ENCODE results near the gene CNTRL. TPM values are rescaled to one million over a fixed set of nuclear protein-coding genes. Genes with fewer than 3 reads are reported as not detected.

The CNTRL gene
- total and polyA plus RNA-seq, 2 donors (not counting 1 experiment from before 2014, with no cell fraction given), result 3.8 to 6.8 TPM

DNA sequence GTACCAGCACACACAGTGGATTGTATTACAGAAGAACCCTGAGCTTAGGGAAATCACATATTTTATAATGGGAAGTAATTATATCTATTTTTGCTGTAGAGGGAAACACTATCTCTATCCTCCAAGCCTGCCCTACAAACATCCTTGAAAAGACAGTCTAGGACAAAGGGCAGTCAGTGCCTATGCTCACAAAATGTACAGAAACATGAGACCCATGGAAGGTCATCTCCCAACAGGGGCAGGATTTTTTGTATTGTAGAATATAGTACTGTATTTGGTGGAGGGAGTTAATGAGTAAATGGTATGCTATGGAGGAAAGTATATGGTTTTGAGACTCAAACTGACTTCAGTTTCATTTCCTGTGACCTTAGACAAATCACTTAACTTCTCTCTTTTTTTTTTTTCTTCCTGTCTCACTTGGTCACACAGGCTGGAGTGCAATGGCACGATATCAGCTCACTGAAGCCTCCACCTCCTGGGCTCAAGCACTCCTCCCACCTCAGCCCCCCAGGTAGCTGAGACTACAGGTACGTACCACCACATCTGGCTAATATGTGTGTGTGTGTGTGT, 132.7 kb downstream of the CNTRL start:
- H4K20me1 ChIP-seq (ENCODE audit: control insufficient read depth, extremely low read depth, insufficient read depth, low read length), result no peaks in the 10 kb centered on the region
- H3K36me3 ChIP-seq (ENCODE audit: control insufficient read depth, insufficient read depth, low read length), result no peaks in the 10 kb centered on the region
- H2AFZ ChIP-seq (ENCODE audit: low read length), result no peak overlapping the region
- no peak overlapping the region for H3K4me3 ChIP-seq (replicated peaks in 1 of 4; ENCODE audit: control extremely low read depth in 1 of 4, insufficient read depth in 1 of 4, low read depth in 3 of 4, low read length in 4 of 4)
- H3K4me1 ChIP-seq (ENCODE audit: control insufficient read depth, extremely low read depth, insufficient read depth, low read length), result no peaks in the 10 kb centered on the region
- H3K79me2 ChIP-seq (ENCODE audit: control insufficient read depth, insufficient read depth, low read length), result no peaks in the 10 kb centered on the region
- H3K4me2 ChIP-seq (ENCODE audit: extremely low read depth, insufficient read depth, low read length), result no peak overlapping the region
- no peaks in the 10 kb centered on the region for H3K27me3 ChIP-seq (ENCODE audit: control insufficient read depth, insufficient read depth, low read length)
- no peak for DNase-seq (ENCODE audit: low read depth in 2 of 2)
- no peak overlapping the region for H3K9ac ChIP-seq (ENCODE audit: insufficient read depth, low read length)
- TF ChIP-seq EZH2 (IDR thresholded peaks at IDR 0.05; ENCODE audit: low read length, missing control alignments), result no peak
- TF ChIP-seq, protein P1, sequence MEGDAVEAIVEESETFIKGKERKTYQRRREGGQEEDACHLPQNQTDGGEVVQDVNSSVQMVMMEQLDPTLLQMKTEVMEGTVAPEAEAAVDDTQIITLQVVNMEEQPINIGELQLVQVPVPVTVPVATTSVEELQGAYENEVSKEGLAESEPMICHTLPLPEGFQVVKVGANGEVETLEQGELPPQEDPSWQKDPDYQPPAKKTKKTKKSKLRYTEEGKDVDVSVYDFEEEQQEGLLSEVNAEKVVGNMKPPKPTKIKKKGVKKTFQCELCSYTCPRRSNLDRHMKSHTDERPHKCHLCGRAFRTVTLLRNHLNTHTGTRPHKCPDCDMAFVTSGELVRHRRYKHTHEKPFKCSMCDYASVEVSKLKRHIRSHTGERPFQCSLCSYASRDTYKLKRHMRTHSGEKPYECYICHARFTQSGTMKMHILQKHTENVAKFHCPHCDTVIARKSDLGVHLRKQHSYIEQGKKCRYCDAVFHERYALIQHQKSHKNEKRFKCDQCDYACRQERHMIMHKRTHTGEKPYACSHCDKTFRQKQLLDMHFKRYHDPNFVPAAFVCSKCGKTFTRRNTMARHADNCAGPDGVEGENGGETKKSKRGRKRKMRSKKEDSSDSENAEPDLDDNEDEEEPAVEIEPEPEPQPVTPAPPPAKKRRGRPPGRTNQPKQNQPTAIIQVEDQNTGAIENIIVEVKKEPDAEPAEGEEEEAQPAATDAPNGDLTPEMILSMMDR (conservative IDR thresholded peaks at IDR 0.05 in 1 of 2, IDR thresholded peaks at IDR 0.05 in 1 of 2; ENCODE audit: low read depth in 1 of 2, low read length in 2 of 2), result no peak
- H3K27ac ChIP-seq (ENCODE audit: insufficient read depth, low read length), result no peak overlapping the region
- H3K9me3 ChIP-seq (ENCODE audit: control insufficient read depth, insufficient read depth, low read depth, low read length), result no peaks in the 10 kb centered on the region

DNA sequence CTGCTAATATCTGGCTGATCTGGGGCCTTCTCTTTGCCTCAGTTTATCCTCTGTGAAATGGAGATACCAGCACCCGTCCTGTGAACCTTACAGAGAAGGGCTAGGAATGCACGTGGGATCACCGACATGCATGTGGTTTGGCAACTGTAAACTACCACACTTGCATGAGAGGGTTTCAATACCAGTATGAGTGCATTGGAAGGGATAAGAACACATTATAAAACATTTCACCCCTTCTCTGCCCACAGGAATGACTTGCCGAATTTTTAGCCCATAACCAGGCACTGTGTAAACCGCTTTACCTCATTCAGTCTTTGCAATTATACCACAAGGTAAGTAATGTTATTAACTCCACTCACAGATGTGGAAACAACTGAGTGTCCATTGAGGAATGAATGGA, 135.8 kb downstream of the CNTRL start:
- no peak overlapping the region for H3K4me3 ChIP-seq (replicated peaks in 1 of 4; ENCODE audit: control extremely low read depth in 1 of 4, insufficient read depth in 1 of 4, low read depth in 3 of 4, low read length in 4 of 4)
- TF ChIP-seq EZH2 (IDR thresholded peaks at IDR 0.05; ENCODE audit: low read length, missing control alignments), result no peak
- TF ChIP-seq, protein P1 (conservative IDR thresholded peaks at IDR 0.05 in 1 of 2, IDR thresholded peaks at IDR 0.05 in 1 of 2; ENCODE audit: low read depth in 1 of 2, low read length in 2 of 2), result no peak
- H3K4me1 ChIP-seq (ENCODE audit: control insufficient read depth, extremely low read depth, insufficient read depth, low read length), result peaks cover 3% of the 10 kb centered on the region
- no peaks in the 10 kb centered on the region for H3K9me3 ChIP-seq (ENCODE audit: control insufficient read depth, insufficient read depth, low read depth, low read length)
- H3K27ac ChIP-seq (ENCODE audit: insufficient read depth, low read length), result no peak overlapping the region
- H3K36me3 ChIP-seq (ENCODE audit: control insufficient read depth, insufficient read depth, low read length), result no peaks in the 10 kb centered on the region
- no peak overlapping the region for H3K9ac ChIP-seq (ENCODE audit: insufficient read depth, low read length)
- no peaks in the 10 kb centered on the region for H3K79me2 ChIP-seq (ENCODE audit: control insufficient read depth, insufficient read depth, low read length)
- peak in 1 of 2 donors; percentile 50 for DNase-seq (ENCODE audit: low read depth in 2 of 2)
- no peaks in the 10 kb centered on the region for H3K27me3 ChIP-seq (ENCODE audit: control insufficient read depth, insufficient read depth, low read length)
- H3K4me2 ChIP-seq (ENCODE audit: extremely low read depth, insufficient read depth, low read length), result no peak overlapping the region
- H4K20me1 ChIP-seq (ENCODE audit: control insufficient read depth, extremely low read depth, insufficient read depth, low read length), result no peaks in the 10 kb centered on the region
- no peak overlapping the region for H2AFZ ChIP-seq (ENCODE audit: low read length)

DNA sequence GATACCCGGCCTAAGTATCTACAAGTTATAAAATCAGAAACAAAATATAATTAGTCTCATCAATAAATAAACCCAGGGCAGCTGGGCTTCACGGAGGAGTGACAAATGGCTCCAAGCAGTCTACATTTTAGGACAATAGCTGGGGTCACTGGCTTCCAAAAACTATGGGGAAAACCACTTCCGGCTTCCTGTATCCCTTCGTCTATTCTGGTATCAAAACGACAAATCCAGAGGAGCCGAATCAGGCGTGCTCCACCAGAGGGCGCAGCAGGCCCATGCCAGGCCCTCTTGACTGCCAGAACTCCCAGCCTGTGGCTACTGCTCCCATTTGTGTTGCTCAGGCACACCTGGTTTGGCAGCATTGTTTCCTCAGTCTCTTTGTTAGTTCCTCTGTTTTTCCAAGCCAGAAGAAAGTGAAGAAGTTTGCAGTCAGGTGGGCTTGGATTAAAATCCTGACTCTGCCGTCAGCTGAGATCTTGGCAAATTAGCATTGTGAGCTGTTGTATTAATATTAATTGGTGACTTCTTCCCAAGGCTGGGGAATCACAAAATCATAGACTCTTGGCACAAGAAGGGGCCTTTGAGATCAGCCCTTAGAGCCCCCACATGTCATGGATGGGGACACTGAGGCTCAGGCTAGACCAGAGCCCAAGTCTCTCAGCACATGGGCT, 138.5 kb downstream of the CNTRL start:
- H3K4me3 ChIP-seq (replicated peaks in 1 of 4; ENCODE audit: control extremely low read depth in 1 of 4, insufficient read depth in 1 of 4, low read depth in 3 of 4, low read length in 4 of 4), result no peak overlapping the region
- no peaks in the 10 kb centered on the region for H4K20me1 ChIP-seq (ENCODE audit: control insufficient read depth, extremely low read depth, insufficient read depth, low read length)
- no peaks in the 10 kb centered on the region for H3K36me3 ChIP-seq (ENCODE audit: control insufficient read depth, insufficient read depth, low read length)
- peak; percentile 79 to 86 for DNase-seq (ENCODE audit: low read depth in 2 of 2)
- H3K27me3 ChIP-seq (ENCODE audit: control insufficient read depth, insufficient read depth, low read length), result no peaks in the 10 kb centered on the region
- TF ChIP-seq, protein P1 (conservative IDR thresholded peaks at IDR 0.05 in 1 of 2, IDR thresholded peaks at IDR 0.05 in 1 of 2; ENCODE audit: low read depth in 1 of 2, low read length in 2 of 2), result peak; percentile 97 to 98
- TF ChIP-seq EZH2 (IDR thresholded peaks at IDR 0.05; ENCODE audit: low read length, missing control alignments), result no peak
- H3K27ac ChIP-seq (ENCODE audit: insufficient read depth, low read length), result peak overlapping the region; percentile 50
- H3K4me1 ChIP-seq (ENCODE audit: control insufficient read depth, extremely low read depth, insufficient read depth, low read length), result peaks cover 3% of the 10 kb centered on the region
- H3K9me3 ChIP-seq (ENCODE audit: control insufficient read depth, insufficient read depth, low read depth, low read length), result no peaks in the 10 kb centered on the region
- peak overlapping the region; percentile 35 for H3K4me2 ChIP-seq (ENCODE audit: extremely low read depth, insufficient read depth, low read length)
- H3K79me2 ChIP-seq (ENCODE audit: control insufficient read depth, insufficient read depth, low read length), result no peaks in the 10 kb centered on the region
- peak overlapping the region; percentile 88 for H2AFZ ChIP-seq (ENCODE audit: low read length)
- H3K9ac ChIP-seq (ENCODE audit: insufficient read depth, low read length), result no peak overlapping the region
